LNCaP clone FGC (cell line): Measurements from ENCODE around the gene MAPK11.

ENCODE experiments used
- DNase-seq: peaks from one replicate; pipeline ENCODE4 v3.0.0-alpha.2; 2011; ENCODE audit warnings: low read depth
- H3K4me3 ChIP-seq: 2 replicates; pipeline ENCODE4 v1.5.1; 2011; ENCODE audit warnings: mild to moderate bottlenecking, low read depth, low read length, control low read depth
- CTCF ChIP-seq: IDR thresholded peaks from 2 replicates; pipeline ENCODE4 v1.5.1; 2012; ENCODE audit warnings: mild to moderate bottlenecking; ENCODE audit not compliant: control insufficient read depth, insufficient read depth; ENCODE audit errors: extremely low read depth

Gene MAPK11

GRCh38 chr22:50227579-50228215, 42.5 kb downstream of the MAPK11 start:
- TF ChIP-seq CTCF = no peak
- no peak overlapping the region for H3K4me3 ChIP-seq
- DNase-seq = no peak

GRCh38 chr22:50226875-50227165, 43.4 kb downstream of the MAPK11 start:
- TF ChIP-seq CTCF = no peak
- DNase-seq = no peak
- no peak overlapping the region for H3K4me3 ChIP-seq

GRCh38 chr22:50226063-50226874, 43.9 kb downstream of the MAPK11 start:
- no peak overlapping the region for H3K4me3 ChIP-seq
- no peak for DNase-seq
- no peak for TF ChIP-seq CTCF

GRCh38 chr22:50225200-50225969, 44.8 kb downstream of the MAPK11 start:
- no peak for DNase-seq
- TF ChIP-seq CTCF = no peak
- H3K4me3 ChIP-seq = no peak overlapping the region

- no peak for DNase-seq
- no peak overlapping the region for H3K4me3 ChIP-seq
- no peak for TF ChIP-seq CTCF
These were observed 46.1 kb downstream of the MAPK11 start for GRCh38 chr22:50224071-50224470.

- TF ChIP-seq CTCF = no peak
- DNase-seq = no peak
- no peak overlapping the region for H3K4me3 ChIP-seq
These were observed 47.7 kb downstream of the MAPK11 start for GRCh38 chr22:50222508-50222907.
